Measurements from ENCODE around the gene RBMS3. TPM values are rescaled to one million over a fixed set of nuclear protein-coding genes. Genes with fewer than 3 reads are reported as not detected.

RBMS3 gene
- total and polyA plus RNA-seq, 2 donors (not counting 1 experiment from before 2014, with no cell fraction given), result 26.9 to 68.4 TPM

DNA sequence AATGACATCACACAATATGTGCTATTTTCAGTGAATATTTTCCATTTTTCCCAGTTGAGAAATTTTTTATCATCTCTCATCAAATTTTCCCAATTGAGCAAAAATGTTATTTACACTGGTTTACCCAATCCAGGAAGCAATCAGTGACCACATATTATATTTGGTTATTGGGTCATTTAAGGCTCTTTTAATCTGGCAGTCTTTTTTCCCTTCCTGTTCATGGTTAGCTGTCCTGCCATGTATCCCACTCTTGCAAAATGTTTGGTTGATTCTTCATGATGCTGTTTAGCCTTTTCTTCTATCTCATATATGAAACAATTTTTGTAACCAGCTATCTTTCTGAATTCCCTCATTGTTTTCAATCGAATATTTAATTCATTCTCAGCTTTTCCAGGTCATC is 626.0 kb downstream of the RBMS3 start:
- Histone ChIP-seq H3K27ac (ENCODE audit: insufficient read depth, low read length) (no peak overlapping the region), H3K79me2 (ENCODE audit: control insufficient read depth, insufficient read depth, low read length) (no peaks in the 10 kb centered on the region), H2AFZ (ENCODE audit: low read length) (no peak overlapping the region), H3K9ac (ENCODE audit: insufficient read depth, low read length) (no peak overlapping the region), H3K4me3 (replicated peaks in 1 of 4; ENCODE audit: control extremely low read depth in 1 of 4, insufficient read depth in 1 of 4, low read depth in 3 of 4, low read length in 4 of 4) (no peak overlapping the region), H4K20me1 (ENCODE audit: control insufficient read depth, extremely low read depth, insufficient read depth, low read length) (no peaks in the 10 kb centered on the region), H3K4me2 (ENCODE audit: extremely low read depth, insufficient read depth, low read length) (no peak overlapping the region), H3K4me1 (ENCODE audit: control insufficient read depth, extremely low read depth, insufficient read depth, low read length) (no peaks in the 10 kb centered on the region), H3K27me3 (ENCODE audit: control insufficient read depth, insufficient read depth, low read length) (no peaks in the 10 kb centered on the region), H3K36me3 (ENCODE audit: control insufficient read depth, insufficient read depth, low read length) (no peaks in the 10 kb centered on the region), H3K9me3 (ENCODE audit: control insufficient read depth, insufficient read depth, low read depth, low read length) (no peaks in the 10 kb centered on the region)
- DNase-seq (ENCODE audit: low read depth in 2 of 2), result no peak
- TF ChIP-seq EZH2 (IDR thresholded peaks at IDR 0.05; ENCODE audit: low read length, missing control alignments), result no peak
- TF ChIP-seq, protein P1, sequence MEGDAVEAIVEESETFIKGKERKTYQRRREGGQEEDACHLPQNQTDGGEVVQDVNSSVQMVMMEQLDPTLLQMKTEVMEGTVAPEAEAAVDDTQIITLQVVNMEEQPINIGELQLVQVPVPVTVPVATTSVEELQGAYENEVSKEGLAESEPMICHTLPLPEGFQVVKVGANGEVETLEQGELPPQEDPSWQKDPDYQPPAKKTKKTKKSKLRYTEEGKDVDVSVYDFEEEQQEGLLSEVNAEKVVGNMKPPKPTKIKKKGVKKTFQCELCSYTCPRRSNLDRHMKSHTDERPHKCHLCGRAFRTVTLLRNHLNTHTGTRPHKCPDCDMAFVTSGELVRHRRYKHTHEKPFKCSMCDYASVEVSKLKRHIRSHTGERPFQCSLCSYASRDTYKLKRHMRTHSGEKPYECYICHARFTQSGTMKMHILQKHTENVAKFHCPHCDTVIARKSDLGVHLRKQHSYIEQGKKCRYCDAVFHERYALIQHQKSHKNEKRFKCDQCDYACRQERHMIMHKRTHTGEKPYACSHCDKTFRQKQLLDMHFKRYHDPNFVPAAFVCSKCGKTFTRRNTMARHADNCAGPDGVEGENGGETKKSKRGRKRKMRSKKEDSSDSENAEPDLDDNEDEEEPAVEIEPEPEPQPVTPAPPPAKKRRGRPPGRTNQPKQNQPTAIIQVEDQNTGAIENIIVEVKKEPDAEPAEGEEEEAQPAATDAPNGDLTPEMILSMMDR (conservative IDR thresholded peaks at IDR 0.05 in 1 of 2, IDR thresholded peaks at IDR 0.05 in 1 of 2; ENCODE audit: low read depth in 1 of 2, low read length in 2 of 2), result no peak

GRCh38 chr3:29912600-29913288 is 631.9 kb downstream of the RBMS3 start:
- Histone ChIP-seq H3K36me3 (ENCODE audit: control insufficient read depth, insufficient read depth, low read length) (no peaks in the 10 kb centered on the region), H3K4me1 (ENCODE audit: control insufficient read depth, extremely low read depth, insufficient read depth, low read length) (peaks cover 3% of the 10 kb centered on the region), H3K27me3 (ENCODE audit: control insufficient read depth, insufficient read depth, low read length) (no peaks in the 10 kb centered on the region), H2AFZ (ENCODE audit: low read length) (no peak overlapping the region), H3K4me3 (replicated peaks in 1 of 4; ENCODE audit: control extremely low read depth in 1 of 4, insufficient read depth in 1 of 4, low read depth in 3 of 4, low read length in 4 of 4) (no peak overlapping the region), H3K9me3 (ENCODE audit: control insufficient read depth, insufficient read depth, low read depth, low read length) (no peaks in the 10 kb centered on the region), H3K9ac (ENCODE audit: insufficient read depth, low read length) (no peak overlapping the region), H3K4me2 (ENCODE audit: extremely low read depth, insufficient read depth, low read length) (no peak overlapping the region), H4K20me1 (ENCODE audit: control insufficient read depth, extremely low read depth, insufficient read depth, low read length) (no peaks in the 10 kb centered on the region), H3K79me2 (ENCODE audit: control insufficient read depth, insufficient read depth, low read length) (no peaks in the 10 kb centered on the region), H3K27ac (ENCODE audit: insufficient read depth, low read length) (no peak overlapping the region)
- no peak for TF ChIP-seq EZH2 (IDR thresholded peaks at IDR 0.05; ENCODE audit: low read length, missing control alignments)
- TF ChIP-seq, protein P1 (conservative IDR thresholded peaks at IDR 0.05 in 1 of 2, IDR thresholded peaks at IDR 0.05 in 1 of 2; ENCODE audit: low read depth in 1 of 2, low read length in 2 of 2), result no peak
- no peak for DNase-seq (ENCODE audit: low read depth in 2 of 2)

DNA sequence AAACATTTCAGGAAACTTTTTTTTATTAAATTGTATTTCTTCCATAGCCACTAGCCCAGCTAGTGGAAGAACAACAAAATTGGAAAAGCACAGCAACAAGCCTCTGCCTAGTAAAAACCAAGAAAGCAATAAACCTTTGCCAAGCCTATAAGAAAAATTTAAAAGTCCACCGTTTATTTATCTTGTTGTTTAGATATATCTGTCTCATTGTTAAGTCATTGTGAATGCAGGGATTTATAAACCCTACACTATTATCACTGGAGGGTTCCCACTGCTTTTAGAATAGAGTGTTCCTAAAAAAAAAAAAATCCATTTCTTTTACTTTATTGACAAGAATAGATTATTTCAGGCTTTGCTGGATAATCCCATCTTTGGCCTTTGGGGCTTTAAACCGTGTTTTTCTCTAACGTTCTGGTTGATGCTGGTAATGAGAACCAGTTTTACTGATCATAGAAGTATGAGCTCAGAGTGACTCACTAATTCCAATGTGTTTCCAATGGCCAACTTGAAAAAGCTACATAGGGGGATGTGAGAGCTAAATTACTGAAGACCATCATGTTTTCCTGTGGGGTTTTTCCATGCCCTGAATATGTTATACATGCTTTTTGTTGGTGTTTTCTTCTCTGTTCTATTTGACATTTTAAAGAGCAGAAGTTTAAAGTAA is 634.1 kb downstream of the RBMS3 start:
- peak; percentile 63 to 78 for DNase-seq (ENCODE audit: low read depth in 2 of 2)
- Histone ChIP-seq H2AFZ (ENCODE audit: low read length) (no peak overlapping the region), H3K9me3 (ENCODE audit: control insufficient read depth, insufficient read depth, low read depth, low read length) (no peaks in the 10 kb centered on the region), H3K9ac (ENCODE audit: insufficient read depth, low read length) (no peak overlapping the region), H3K27ac (ENCODE audit: insufficient read depth, low read length) (no peak overlapping the region), H4K20me1 (ENCODE audit: control insufficient read depth, extremely low read depth, insufficient read depth, low read length) (no peaks in the 10 kb centered on the region), H3K4me1 (ENCODE audit: control insufficient read depth, extremely low read depth, insufficient read depth, low read length) (peaks cover 3% of the 10 kb centered on the region), H3K27me3 (ENCODE audit: control insufficient read depth, insufficient read depth, low read length) (no peaks in the 10 kb centered on the region), H3K36me3 (ENCODE audit: control insufficient read depth, insufficient read depth, low read length) (no peaks in the 10 kb centered on the region), H3K4me3 (replicated peaks in 1 of 4; ENCODE audit: control extremely low read depth in 1 of 4, insufficient read depth in 1 of 4, low read depth in 3 of 4, low read length in 4 of 4) (no peak overlapping the region), H3K79me2 (ENCODE audit: control insufficient read depth, insufficient read depth, low read length) (no peaks in the 10 kb centered on the region), H3K4me2 (ENCODE audit: extremely low read depth, insufficient read depth, low read length) (peak overlapping the region; percentile 40)
- TF ChIP-seq EZH2 (IDR thresholded peaks at IDR 0.05; ENCODE audit: low read length, missing control alignments), result no peak
- TF ChIP-seq, protein P1 (conservative IDR thresholded peaks at IDR 0.05 in 1 of 2, IDR thresholded peaks at IDR 0.05 in 1 of 2; ENCODE audit: low read depth in 1 of 2, low read length in 2 of 2), result no peak
